Vagina (tissue), 2 donors: ENCODE results near the gene FASN. TPM values are rescaled to one million over a fixed set of nuclear protein-coding genes. Genes with fewer than 3 reads are reported as not detected.

Source experiments
- DNase-seq, 2 donors: peaks; one replicate each; pipeline ENCODE4 v3.0.0-alpha.2; 2017; ENCODE audit errors: extremely low spot score in 2 of 2
- H3K27ac ChIP-seq: fragments of 200-600 bp; sonication (generic); one replicate; pipeline ENCODE4 v1.5.1; 2019
- H3K27me3 ChIP-seq: fragments of 200-600 bp; sonication (generic); one replicate; pipeline ENCODE4 v1.5.1; 2019
- H3K36me3 ChIP-seq, 2 donors: fragments of 200-600 bp; sonication (generic); one replicate each; pipeline ENCODE4 v1.5.1; 2017 to 2019
- H3K4me1 ChIP-seq: fragments of 200-600 bp; sonication (generic); one replicate; pipeline ENCODE4 v1.5.1; 2019
- H3K4me3 ChIP-seq, 2 donors: fragments of 200-600 bp; sonication (generic); 1 replicate in 1 of 2; 2 replicates in 1 of 2; pipeline ENCODE4 v1.5.1; 2016 to 2019
- H3K9me3 ChIP-seq: fragments of 200-600 bp; sonication (generic); one replicate; pipeline ENCODE4 v1.5.1; 2019
- POLR2A ChIP-seq, 2 donors: fragments of 450-650 bp; IDR thresholded peaks; one replicate each; pipeline ENCODE4 v1.6.1; 2017; ENCODE audit warnings: antibody characterized with exemption in 2 of 2, mild to moderate bottlenecking in 2 of 2, moderate library complexity in 2 of 2
- POLR2AphosphoS5 ChIP-seq, 2 donors: sonication (generic); formaldehyde crosslinking; IDR thresholded peaks; one replicate each; pipeline ENCODE4 v1.9.0; 2017; ENCODE audit warnings: antibody characterized with exemption in 2 of 2, mild to moderate bottlenecking in 2 of 2, low read depth in 1 of 2; ENCODE audit not compliant: insufficient read depth in 1 of 2
- intact Hi-C: fragments of 100-400 bp; cut with DNase I; formaldehyde crosslinking; loops from one replicate; pipeline ENCODE4 v1.15.1; 2023
- total RNA-seq: library from RNA; depleted of rRNA; stranded (reverse); fragments of >200 nt; gene quantifications from one replicate; pipeline ENCODE4 v1.2.3, GENCODE V29; 2016
- TF ChIP-seq, protein P1 (sequence below), 3 experiments: fragments of 450-650 bp in 2 of 3; fragments of 200-600 bp in 1 of 3; sonication (generic) in 1 of 3; IDR thresholded peaks; one replicate each; pipeline ENCODE4 v1.5.1; 2017 to 2019; ENCODE audit warnings: antibody characterized with exemption in 3 of 3, mild to moderate bottlenecking in 2 of 3, moderate library complexity in 2 of 3

The FASN gene
- total RNA-seq, 1 donor from 2014 or later: 127 TPM

DNA sequence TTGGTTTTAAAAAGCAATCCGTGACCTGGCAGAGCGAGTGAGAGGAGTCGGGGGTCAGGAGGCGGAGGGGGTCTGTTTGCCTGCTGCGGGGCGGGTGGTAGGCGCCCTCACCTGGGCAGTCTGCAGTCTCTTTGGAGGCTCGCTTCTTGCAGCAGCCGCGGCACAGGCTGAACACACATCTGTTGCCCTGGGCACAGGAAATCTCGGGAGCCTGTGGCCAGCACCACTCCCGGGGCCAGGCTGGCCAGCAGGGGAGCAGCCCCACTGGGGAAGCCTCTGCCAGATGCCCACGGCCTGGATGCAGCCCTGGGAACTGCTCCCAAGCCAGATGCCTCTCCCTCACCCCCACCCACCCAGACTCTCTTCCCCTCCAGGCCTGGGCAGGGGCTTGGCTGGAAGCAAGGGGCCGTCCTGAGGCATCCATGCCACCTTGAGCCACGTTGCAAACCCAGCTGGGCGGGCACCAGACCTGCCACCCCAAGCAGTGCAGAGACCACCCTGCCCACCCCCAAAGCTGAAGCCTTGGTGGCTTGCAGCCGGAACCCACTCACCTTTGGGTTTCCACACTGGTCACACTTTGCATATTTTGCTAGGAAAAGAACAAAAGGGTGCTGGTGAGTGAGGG lies 39.7 kb downstream of the FASN start:
- Histone ChIP-seq H3K27ac (no peak overlapping the region), H3K4me1 (peaks cover 8% of the 10 kb centered on the region), H3K36me3 (peaks cover 0 to 83% of the 10 kb centered on the region in 2 donors), H3K4me3 (no peak overlapping the region), H3K27me3 (no peaks in the 10 kb centered on the region), H3K9me3 (no peaks in the 10 kb centered on the region)
- intact Hi-C loops: no loop called here
- no peak for DNase-seq
- TF ChIP-seq POLR2AphosphoS5 (IDR thresholded peaks at IDR 0.05; ENCODE audit: insufficient read depth in 1 of 2, low read depth in 1 of 2): no peak
- TF ChIP-seq, protein P1, sequence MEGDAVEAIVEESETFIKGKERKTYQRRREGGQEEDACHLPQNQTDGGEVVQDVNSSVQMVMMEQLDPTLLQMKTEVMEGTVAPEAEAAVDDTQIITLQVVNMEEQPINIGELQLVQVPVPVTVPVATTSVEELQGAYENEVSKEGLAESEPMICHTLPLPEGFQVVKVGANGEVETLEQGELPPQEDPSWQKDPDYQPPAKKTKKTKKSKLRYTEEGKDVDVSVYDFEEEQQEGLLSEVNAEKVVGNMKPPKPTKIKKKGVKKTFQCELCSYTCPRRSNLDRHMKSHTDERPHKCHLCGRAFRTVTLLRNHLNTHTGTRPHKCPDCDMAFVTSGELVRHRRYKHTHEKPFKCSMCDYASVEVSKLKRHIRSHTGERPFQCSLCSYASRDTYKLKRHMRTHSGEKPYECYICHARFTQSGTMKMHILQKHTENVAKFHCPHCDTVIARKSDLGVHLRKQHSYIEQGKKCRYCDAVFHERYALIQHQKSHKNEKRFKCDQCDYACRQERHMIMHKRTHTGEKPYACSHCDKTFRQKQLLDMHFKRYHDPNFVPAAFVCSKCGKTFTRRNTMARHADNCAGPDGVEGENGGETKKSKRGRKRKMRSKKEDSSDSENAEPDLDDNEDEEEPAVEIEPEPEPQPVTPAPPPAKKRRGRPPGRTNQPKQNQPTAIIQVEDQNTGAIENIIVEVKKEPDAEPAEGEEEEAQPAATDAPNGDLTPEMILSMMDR (IDR thresholded peaks at IDR 0.05): no peak
- TF ChIP-seq POLR2A (IDR thresholded peaks at IDR 0.05): no peak

DNA sequence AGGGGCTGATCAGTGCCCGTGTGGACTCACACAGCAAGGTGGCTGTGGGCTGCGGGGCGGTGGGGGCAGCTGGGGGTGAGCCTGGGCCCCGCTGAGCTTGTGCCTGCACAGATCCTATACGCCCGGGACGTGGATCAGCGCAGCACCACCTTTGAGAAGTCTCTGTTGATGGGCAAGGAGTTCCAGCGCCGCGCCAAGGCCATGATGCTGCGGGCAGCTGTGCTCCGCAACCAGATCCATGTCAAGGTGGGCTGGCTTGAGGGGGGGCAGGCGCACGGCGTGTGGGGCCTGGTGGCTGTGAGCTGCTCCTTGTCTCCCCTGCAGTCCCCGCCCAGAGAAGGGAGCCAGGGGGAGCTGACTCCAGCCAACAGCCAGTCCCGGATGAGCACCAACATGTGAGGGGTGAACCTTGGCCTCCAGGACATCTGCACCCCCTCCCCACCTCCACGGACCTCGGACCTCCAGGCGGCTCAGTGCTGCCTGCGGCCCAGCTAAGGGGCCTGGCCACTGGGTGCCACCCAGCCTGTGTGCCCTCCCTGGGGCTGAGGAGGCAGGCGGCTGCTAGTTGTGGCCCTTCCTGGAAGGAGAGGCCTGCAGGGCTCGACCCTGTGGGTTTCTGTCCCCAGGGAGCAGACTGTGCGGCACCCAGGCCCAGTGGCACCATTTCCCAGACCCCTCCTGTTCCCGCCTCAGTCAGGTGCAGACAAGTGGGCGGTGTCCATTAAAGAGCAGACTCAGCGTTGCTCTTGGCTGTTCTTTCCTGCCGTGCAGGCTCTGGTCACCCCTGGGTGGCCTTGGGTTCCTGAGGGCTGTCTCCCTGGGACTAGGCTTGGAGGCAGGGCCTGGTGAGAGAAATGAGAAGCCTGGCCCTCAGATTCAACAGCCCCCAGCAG lies 41.1 kb downstream of the FASN start:
- Histone ChIP-seq H3K27me3 (no peaks in the 10 kb centered on the region), H3K4me3 (no peak overlapping the region), H3K4me1 (peaks cover 19% of the 10 kb centered on the region), H3K9me3 (no peaks in the 10 kb centered on the region), H3K27ac (no peak overlapping the region), H3K36me3 (peaks cover 0 to 69% of the 10 kb centered on the region in 2 donors)
- TF ChIP-seq, protein P1 (IDR thresholded peaks at IDR 0.05): no peak
- no peak for TF ChIP-seq POLR2AphosphoS5 (IDR thresholded peaks at IDR 0.05; ENCODE audit: insufficient read depth in 1 of 2, low read depth in 1 of 2)
- no peak for TF ChIP-seq POLR2A (IDR thresholded peaks at IDR 0.05)
- intact Hi-C loops: no loop called here
- DNase-seq: no peak

DNA sequence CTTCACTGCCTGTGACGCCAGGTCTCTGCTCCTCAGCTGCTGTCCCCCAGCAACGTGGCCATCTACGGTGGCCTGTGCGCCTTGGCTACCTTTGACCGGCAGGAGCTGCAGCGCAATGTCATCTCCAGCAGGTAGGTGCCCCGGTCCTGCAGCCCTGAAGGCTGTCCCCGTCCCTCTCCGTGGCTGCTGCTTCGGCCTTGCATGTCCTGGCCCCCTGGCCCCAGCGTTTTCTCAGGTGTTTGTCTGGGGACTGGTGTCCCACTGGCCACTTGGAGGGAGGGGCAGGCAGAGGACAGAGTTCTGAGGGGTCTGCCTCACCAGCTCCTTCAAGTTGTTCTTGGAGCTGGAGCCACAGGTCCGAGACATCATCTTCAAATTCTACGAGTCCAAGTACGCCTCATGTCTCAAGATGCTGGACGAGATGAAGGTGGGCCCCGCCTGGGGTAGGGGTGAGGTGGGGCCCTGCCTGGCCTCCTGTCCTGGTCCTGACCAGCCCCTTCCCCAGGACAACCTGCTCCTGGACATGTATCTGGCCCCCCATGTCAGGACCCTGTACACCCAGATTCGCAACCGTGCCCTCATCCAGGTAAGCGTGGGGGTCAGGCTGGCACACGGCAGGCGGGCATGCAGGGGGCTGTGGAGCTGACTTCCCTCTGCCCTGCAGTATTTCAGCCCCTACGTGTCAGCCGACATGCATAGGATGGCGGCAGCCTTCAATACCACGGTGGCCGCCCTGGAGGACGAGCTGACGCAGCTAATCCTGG lies 41.9 kb downstream of the FASN start:
- Histone ChIP-seq H3K4me1 (peaks cover 20% of the 10 kb centered on the region), H3K4me3 (no peak overlapping the region), H3K36me3 (peaks cover 0 to 61% of the 10 kb centered on the region in 2 donors), H3K9me3 (no peaks in the 10 kb centered on the region), H3K27me3 (no peaks in the 10 kb centered on the region), H3K27ac (no peak overlapping the region)
- DNase-seq: no peak
- intact Hi-C loops: no loop called here
- TF ChIP-seq POLR2AphosphoS5 (IDR thresholded peaks at IDR 0.05; ENCODE audit: insufficient read depth in 1 of 2, low read depth in 1 of 2) (no peak), POLR2A (IDR thresholded peaks at IDR 0.05) (no peak)
- TF ChIP-seq, protein P1 (IDR thresholded peaks at IDR 0.05): no peak

DNA sequence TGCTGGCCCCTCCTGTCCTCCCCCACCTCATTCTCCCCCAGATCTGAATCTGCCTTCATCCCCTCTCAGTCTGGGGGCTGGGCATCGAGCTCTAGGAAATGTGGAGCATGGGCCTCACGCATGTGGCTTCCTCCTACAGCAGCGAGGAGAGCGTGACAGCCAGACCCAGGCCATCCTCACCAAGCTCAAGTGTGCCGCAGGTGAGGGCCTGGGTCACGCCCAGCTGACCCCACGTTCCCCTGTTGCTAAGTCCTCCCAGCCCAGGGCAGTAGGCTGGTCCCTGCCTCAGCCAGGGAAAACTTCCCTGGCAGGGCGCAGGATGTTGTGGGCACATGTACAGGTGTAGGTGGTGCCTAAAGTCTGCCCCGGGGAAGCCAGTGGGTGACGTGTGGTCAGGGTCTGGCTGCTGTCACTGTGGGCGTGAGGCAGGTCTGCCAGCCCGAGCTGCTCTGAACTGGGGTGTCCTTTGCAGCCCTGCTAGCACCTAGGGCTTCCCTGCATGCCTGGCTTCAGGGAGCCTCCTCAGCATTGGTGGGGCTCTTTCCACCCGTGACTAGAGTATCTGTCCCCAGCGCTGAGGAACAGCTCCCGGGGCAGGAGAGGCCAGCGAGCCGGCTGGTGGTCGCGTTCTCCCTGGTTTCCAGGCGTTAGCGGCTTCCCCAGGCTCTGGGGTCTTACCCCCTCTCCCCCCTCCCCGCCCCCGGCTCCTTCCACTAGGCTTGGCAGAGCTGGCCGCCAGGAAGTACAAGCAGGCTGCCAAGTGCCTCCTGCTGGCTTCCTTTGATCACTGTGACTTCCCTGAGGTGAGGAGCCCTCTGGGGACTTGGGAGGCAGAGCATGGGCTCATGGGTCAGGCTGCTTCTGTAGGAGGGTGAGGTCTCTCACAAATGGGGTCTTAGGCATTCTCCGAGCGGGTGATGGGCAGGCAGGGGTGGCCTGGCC lies 42.7 kb downstream of the FASN start:
- no peaks in the 10 kb centered on the region for H3K9me3 ChIP-seq
- TF ChIP-seq POLR2AphosphoS5 (IDR thresholded peaks at IDR 0.05; ENCODE audit: insufficient read depth in 1 of 2, low read depth in 1 of 2) (no peak), POLR2A (IDR thresholded peaks at IDR 0.05) (no peak)
- TF ChIP-seq, protein P1 (IDR thresholded peaks at IDR 0.05): no peak
- no peak overlapping the region for H3K4me3 ChIP-seq
- no peaks in the 10 kb centered on the region for H3K27me3 ChIP-seq
- intact Hi-C loops: no loop called here
- DNase-seq: no peak
- H3K27ac ChIP-seq: no peak overlapping the region
- H3K36me3 ChIP-seq: peaks cover 0 to 52% of the 10 kb centered on the region in 2 donors
- peaks cover 29% of the 10 kb centered on the region for H3K4me1 ChIP-seq
